Measurements from ENCODE around the gene LACTB.

Gene LACTB, protein sequence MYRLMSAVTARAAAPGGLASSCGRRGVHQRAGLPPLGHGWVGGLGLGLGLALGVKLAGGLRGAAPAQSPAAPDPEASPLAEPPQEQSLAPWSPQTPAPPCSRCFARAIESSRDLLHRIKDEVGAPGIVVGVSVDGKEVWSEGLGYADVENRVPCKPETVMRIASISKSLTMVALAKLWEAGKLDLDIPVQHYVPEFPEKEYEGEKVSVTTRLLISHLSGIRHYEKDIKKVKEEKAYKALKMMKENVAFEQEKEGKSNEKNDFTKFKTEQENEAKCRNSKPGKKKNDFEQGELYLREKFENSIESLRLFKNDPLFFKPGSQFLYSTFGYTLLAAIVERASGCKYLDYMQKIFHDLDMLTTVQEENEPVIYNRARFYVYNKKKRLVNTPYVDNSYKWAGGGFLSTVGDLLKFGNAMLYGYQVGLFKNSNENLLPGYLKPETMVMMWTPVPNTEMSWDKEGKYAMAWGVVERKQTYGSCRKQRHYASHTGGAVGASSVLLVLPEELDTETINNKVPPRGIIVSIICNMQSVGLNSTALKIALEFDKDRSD
- long read RNA-seq, partial matches to known transcripts, result 2 of 3 reads
- long read RNA-seq, other reads (novel, unspliced or antisense), result 0 of 3 reads

DNA sequence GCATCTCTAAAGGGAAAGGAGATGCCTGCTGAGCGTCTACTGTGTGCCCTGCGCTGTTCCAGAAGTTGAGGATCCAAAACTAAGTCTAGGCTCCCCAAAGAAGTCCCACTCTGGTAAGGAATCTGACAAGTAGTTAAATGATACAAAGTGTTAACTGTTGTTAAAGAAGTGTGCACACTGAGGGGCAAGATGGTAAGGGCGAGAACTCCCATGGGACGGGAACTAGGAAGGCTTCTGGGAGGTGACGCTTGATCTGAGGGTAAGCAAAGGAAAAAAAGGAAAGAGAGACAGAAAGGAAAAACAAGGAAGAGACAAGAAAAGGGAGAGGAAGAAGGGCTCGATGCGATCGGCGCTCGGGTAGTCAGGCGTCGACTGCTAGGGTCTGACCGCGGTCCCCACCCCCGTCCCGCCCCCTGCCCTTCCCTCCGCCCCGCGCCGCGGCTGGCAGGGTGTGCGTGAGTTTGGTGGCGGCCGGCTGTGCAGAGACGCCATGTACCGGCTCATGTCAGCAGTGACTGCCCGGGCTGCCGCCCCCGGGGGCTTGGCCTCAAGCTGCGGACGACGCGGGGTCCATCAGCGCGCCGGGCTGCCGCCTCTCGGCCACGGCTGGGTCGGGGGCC, at the start of gene LACTB:
Gene LACTB, plus strand, starts transcription at position 480 of the 620 bp plus-strand sequence. Its CDS starts 11 bp downstream, at position 491.
- Histone ChIP-seq H3K27me3 (ENCODE audit: insufficient read depth, poor library complexity, severe bottlenecking) (no peaks in the 10 kb centered on the region), H3K4me3 (replicated peaks; ENCODE audit: insufficient read depth, low read length) (peak within 1 kb of the TSS; percentile 100), H3K27ac (replicated peaks) (peak within 1 kb of the TSS; percentile 71)
- peak; percentile 70 to 84 for DNase-seq (ENCODE audit: low read depth in 1 of 2, low spot score in 1 of 2)
- TF ChIP-seq SPI1 (IDR thresholded peaks at IDR 0.05; ENCODE audit: borderline replicate concordance, low read depth), result peak; percentile 41; the same call in 1 of the 2 replicates
- TF ChIP-seq, protein P1, sequence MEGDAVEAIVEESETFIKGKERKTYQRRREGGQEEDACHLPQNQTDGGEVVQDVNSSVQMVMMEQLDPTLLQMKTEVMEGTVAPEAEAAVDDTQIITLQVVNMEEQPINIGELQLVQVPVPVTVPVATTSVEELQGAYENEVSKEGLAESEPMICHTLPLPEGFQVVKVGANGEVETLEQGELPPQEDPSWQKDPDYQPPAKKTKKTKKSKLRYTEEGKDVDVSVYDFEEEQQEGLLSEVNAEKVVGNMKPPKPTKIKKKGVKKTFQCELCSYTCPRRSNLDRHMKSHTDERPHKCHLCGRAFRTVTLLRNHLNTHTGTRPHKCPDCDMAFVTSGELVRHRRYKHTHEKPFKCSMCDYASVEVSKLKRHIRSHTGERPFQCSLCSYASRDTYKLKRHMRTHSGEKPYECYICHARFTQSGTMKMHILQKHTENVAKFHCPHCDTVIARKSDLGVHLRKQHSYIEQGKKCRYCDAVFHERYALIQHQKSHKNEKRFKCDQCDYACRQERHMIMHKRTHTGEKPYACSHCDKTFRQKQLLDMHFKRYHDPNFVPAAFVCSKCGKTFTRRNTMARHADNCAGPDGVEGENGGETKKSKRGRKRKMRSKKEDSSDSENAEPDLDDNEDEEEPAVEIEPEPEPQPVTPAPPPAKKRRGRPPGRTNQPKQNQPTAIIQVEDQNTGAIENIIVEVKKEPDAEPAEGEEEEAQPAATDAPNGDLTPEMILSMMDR (IDR thresholded peaks at IDR 0.05; ENCODE audit: insufficient read depth, low read length), result no peak

DNA sequence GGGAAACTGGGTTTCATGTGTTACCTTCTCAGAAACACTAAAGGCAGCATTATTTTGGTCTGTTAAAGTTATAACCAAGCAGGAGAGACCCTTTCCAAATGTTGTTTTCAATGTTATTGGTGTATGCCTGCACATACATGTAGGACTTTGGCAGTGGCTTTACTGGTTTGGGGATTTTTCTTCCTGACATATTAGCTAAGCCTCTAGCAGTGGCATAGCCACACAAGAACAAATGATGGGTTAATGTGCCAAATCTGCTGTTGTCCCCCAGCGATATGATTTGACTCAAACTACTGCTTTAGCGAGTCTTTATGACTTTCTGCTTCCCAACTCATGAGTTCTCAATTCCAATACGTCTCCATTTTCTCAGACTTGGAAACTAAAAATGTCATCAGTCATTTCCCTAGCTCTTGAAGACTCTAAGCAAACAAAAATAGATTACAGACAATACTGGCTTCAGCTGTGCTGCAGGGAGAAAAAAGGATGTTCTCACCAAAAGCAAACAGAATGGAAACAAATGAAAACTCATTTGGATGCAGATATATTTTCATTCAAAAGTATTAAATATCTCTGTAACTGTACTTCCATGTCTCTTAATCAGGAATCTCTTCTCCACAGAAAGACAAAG, 49.5 kb upstream of the LACTB start:
- H3K27ac ChIP-seq (replicated peaks), result no peak overlapping the region

DNA sequence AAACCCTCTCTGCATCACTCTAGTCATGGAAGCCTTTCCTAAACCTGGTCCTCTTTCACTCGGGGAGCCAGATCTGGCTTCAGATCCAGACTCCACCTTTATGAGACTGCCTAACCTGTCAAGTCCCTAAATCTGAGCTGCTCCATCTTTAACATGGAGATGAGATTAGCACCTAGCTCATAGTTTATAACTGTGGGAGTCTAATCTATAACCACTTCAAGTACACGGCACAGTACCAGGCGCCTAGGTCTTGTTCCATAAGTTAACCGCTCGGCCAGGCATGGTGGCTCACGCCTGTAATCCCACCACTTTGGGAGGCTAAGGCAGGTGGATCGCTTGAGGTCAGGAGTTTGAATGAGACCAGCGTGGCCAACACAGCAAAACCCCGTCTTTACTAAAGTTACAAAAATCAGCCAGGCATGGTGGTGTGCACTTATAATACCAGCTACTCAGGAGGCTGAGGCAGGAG, 48.8 kb upstream of the LACTB start:
- Histone ChIP-seq H3K4me3 (replicated peaks; ENCODE audit: insufficient read depth, low read length) (no peak overlapping the region), H3K27ac (replicated peaks) (no peak overlapping the region), H3K27me3 (ENCODE audit: insufficient read depth, poor library complexity, severe bottlenecking) (peaks cover 6% of the 10 kb centered on the region)
- no peak for TF ChIP-seq SPI1 (IDR thresholded peaks at IDR 0.05; ENCODE audit: borderline replicate concordance, low read depth)
- TF ChIP-seq, protein P1 (IDR thresholded peaks at IDR 0.05; ENCODE audit: insufficient read depth, low read length), result no peak
- no peak for TF ChIP-seq GABPA (IDR thresholded peaks at IDR 0.05; ENCODE audit: low read depth)
- TF ChIP-seq, protein P2, sequence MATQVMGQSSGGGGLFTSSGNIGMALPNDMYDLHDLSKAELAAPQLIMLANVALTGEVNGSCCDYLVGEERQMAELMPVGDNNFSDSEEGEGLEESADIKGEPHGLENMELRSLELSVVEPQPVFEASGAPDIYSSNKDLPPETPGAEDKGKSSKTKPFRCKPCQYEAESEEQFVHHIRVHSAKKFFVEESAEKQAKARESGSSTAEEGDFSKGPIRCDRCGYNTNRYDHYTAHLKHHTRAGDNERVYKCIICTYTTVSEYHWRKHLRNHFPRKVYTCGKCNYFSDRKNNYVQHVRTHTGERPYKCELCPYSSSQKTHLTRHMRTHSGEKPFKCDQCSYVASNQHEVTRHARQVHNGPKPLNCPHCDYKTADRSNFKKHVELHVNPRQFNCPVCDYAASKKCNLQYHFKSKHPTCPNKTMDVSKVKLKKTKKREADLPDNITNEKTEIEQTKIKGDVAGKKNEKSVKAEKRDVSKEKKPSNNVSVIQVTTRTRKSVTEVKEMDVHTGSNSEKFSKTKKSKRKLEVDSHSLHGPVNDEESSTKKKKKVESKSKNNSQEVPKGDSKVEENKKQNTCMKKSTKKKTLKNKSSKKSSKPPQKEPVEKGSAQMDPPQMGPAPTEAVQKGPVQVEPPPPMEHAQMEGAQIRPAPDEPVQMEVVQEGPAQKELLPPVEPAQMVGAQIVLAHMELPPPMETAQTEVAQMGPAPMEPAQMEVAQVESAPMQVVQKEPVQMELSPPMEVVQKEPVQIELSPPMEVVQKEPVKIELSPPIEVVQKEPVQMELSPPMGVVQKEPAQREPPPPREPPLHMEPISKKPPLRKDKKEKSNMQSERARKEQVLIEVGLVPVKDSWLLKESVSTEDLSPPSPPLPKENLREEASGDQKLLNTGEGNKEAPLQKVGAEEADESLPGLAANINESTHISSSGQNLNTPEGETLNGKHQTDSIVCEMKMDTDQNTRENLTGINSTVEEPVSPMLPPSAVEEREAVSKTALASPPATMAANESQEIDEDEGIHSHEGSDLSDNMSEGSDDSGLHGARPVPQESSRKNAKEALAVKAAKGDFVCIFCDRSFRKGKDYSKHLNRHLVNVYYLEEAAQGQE (IDR thresholded peaks at IDR 0.05; ENCODE audit: insufficient replicate concordance, low read depth), result no peak
- TF ChIP-seq POLR2AphosphoS5 (IDR thresholded peaks at IDR 0.05; ENCODE audit: low read depth), result no peak
- no peak for DNase-seq (ENCODE audit: low read depth in 1 of 2, low spot score in 1 of 2)

More for the DNA sequence above, 49.5 kb upstream of the LACTB start:
- DNase-seq (ENCODE audit: low read depth in 1 of 2, low spot score in 1 of 2), result no peak
- Histone ChIP-seq H3K27me3 (ENCODE audit: insufficient read depth, poor library complexity, severe bottlenecking) (peaks cover 4% of the 10 kb centered on the region), H3K4me3 (replicated peaks; ENCODE audit: insufficient read depth, low read length) (no peak overlapping the region)
- TF ChIP-seq POLR2AphosphoS5 (IDR thresholded peaks at IDR 0.05; ENCODE audit: low read depth), result no peak
- no peak for TF ChIP-seq GABPA (IDR thresholded peaks at IDR 0.05; ENCODE audit: low read depth)
- no peak for TF ChIP-seq SPI1 (IDR thresholded peaks at IDR 0.05; ENCODE audit: borderline replicate concordance, low read depth)
- TF ChIP-seq, protein P1 (IDR thresholded peaks at IDR 0.05; ENCODE audit: insufficient read depth, low read length), result no peak
- TF ChIP-seq, protein P2 (IDR thresholded peaks at IDR 0.05; ENCODE audit: insufficient replicate concordance, low read depth), result no peak

Measured in HL-60 (cell line).